ENCODE results near the gene PDE2A. TPM values are rescaled to one million over a fixed set of nuclear protein-coding genes. Genes with fewer than 3 reads are reported as not detected.

The PDE2A gene
- total RNA-seq, 1 experiment from 2014 or later = 9.6 TPM

DNA sequence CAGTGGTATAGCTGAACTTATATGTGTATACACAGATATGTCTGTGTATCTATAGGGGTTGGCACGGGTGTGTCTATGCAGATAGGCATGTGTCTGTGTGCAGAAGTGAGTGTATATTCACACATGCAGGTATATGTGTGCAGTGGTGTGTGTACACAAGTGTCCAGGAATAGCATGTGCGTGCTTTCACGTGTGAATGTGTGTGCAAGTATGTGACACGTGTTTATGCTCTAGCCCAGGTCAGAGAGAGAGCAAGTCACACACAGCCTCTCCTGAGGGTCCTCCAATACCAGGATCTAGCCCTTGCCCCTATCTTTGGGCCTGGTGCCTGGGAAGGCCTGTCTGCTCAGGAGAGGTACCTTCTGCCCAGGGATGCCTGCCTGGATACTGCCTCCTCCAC is 26.3 kb downstream of the PDE2A start:
- ChIA-PET POLR2A (ENCODE audit: unreplicated experiment) (no interaction called here), CTCF (no interaction called here)
- Histone ChIP-seq H3K36me3 (ENCODE audit: low read depth) (no peaks in the 10 kb centered on the region), H3K27ac (no peak overlapping the region), H3F3A (ENCODE audit: insufficient read depth, low read depth) (peaks cover 12% of the 10 kb centered on the region), H2AFZ (no peak overlapping the region), H3K9me2 (ENCODE audit: insufficient read depth) (no peaks in the 10 kb centered on the region), H3K27me3 (ENCODE audit: insufficient read depth, low read depth) (no peaks in the 10 kb centered on the region), H3K9me3 (ENCODE audit: insufficient read depth, low read depth) (no peaks in the 10 kb centered on the region), H3K4me2 (no peak overlapping the region), H3K4me3 (no peak overlapping the region), H4K20me1 (ENCODE audit: insufficient read depth) (no peaks in the 10 kb centered on the region), H3K4me1 (replicated peaks; ENCODE audit: insufficient read depth) (0 out of 2 replicates have a peak, but pooled peaks cover 5% of the 10 kb centered on the region), H3K79me2 (ENCODE audit: low read depth) (no peaks in the 10 kb centered on the region)
- intact Hi-C loops (cut with micrococcal nuclease; ENCODE audit: unreplicated experiment) = no loop called here
- TF ChIP-seq CTCF (conservative IDR thresholded peaks at IDR 0.05) = no peak
- no peak for TF ChIP-seq EZH2 (IDR thresholded peaks at IDR 0.05; ENCODE audit: low read depth)
- no TSS peak for BruUV-seq (replicated peaks)
- DNase-seq = no peak

- no peak overlapping the region for H2AFZ ChIP-seq
- H3K36me3 ChIP-seq (ENCODE audit: low read depth) = no peaks in the 10 kb centered on the region
- POLR2A ChIA-PET (ENCODE audit: unreplicated experiment) = no interaction called here
- peaks cover 12% of the 10 kb centered on the region for H3F3A ChIP-seq (ENCODE audit: insufficient read depth, low read depth)
- no peak overlapping the region for H3K4me3 ChIP-seq
- no peaks in the 10 kb centered on the region for H4K20me1 ChIP-seq (ENCODE audit: insufficient read depth)
- H3K27me3 ChIP-seq (ENCODE audit: insufficient read depth, low read depth) = peaks cover 6% of the 10 kb centered on the region
- H3K27ac ChIP-seq = no peak overlapping the region
- no TSS peak for BruUV-seq (replicated peaks)
- peaks cover 12% of the 10 kb centered on the region for H3K4me1 ChIP-seq (replicated peaks; ENCODE audit: insufficient read depth)
- no peak for TF ChIP-seq EZH2 (IDR thresholded peaks at IDR 0.05; ENCODE audit: low read depth)
- TF ChIP-seq CTCF (conservative IDR thresholded peaks at IDR 0.05) = no peak
- CTCF ChIA-PET = no interaction called here
- intact Hi-C loops (cut with micrococcal nuclease; ENCODE audit: unreplicated experiment) = no loop called here
- H3K4me2 ChIP-seq = no peak overlapping the region
- no peaks in the 10 kb centered on the region for H3K79me2 ChIP-seq (ENCODE audit: low read depth)
- no peak for DNase-seq
- no peaks in the 10 kb centered on the region for H3K9me3 ChIP-seq (ENCODE audit: insufficient read depth, low read depth)
- no peaks in the 10 kb centered on the region for H3K9me2 ChIP-seq (ENCODE audit: insufficient read depth)
Measured at GRCh38 chr11:72646472-72646871, 27.8 kb downstream of the PDE2A start.

- Histone ChIP-seq H3K9me3 (ENCODE audit: insufficient read depth, low read depth) (no peaks in the 10 kb centered on the region), H3K79me2 (ENCODE audit: low read depth) (peaks cover 3% of the 10 kb centered on the region; the same call in 1 of the 2 replicates)
- no TSS peak for BruUV-seq (replicated peaks)
Measured at GRCh38 chr11:72646024-72646423, 28.2 kb downstream of the PDE2A start.

GRCh38 chr11:72643547-72643946 is 30.7 kb downstream of the PDE2A start:
- H3K4me2 ChIP-seq = peak overlapping the region; percentile 90
- CTCF ChIA-PET = interaction anchor here (1.0 to 1.9 kb wide), 3 partner anchors 45 to 172 kb away, joined by 3 to 9 read pairs (median 6); no protein-coding TSS in a partner anchor
- no peak for TF ChIP-seq EZH2 (IDR thresholded peaks at IDR 0.05; ENCODE audit: low read depth)
- TF ChIP-seq CTCF (conservative IDR thresholded peaks at IDR 0.05) = no peak
- peaks cover 16% of the 10 kb centered on the region for H3K27me3 ChIP-seq (ENCODE audit: insufficient read depth, low read depth)
- peak overlapping the region; percentile 74; the same call in 1 of the 2 replicates for H3K4me3 ChIP-seq
- peak overlapping the region; percentile 85 for H2AFZ ChIP-seq
- H3K9me2 ChIP-seq (ENCODE audit: insufficient read depth) = no peaks in the 10 kb centered on the region
- intact Hi-C loops (cut with micrococcal nuclease; ENCODE audit: unreplicated experiment) = loop anchor here (1.0 to 2.0 kb wide), 3 partner anchors 44 to 173 kb away; no protein-coding TSS in a partner anchor
- POLR2A ChIA-PET (ENCODE audit: unreplicated experiment) = interaction anchor here (0.7 kb wide), 1 partner anchor 176 kb away, joined by 4 read pairs; no protein-coding TSS in a partner anchor
- H3K4me1 ChIP-seq (replicated peaks; ENCODE audit: insufficient read depth) = peaks cover 13% of the 10 kb centered on the region
- no peaks in the 10 kb centered on the region for H3K9me3 ChIP-seq (ENCODE audit: insufficient read depth, low read depth)
- no peaks in the 10 kb centered on the region for H4K20me1 ChIP-seq (ENCODE audit: insufficient read depth)
- H3K36me3 ChIP-seq (ENCODE audit: low read depth) = no peaks in the 10 kb centered on the region
- no TSS peak for BruUV-seq (replicated peaks)
- peaks cover 8% of the 10 kb centered on the region; the same call in 1 of the 2 replicates for H3K79me2 ChIP-seq (ENCODE audit: low read depth)
- DNase-seq = peak; percentile 59 to 64
- H3K27ac ChIP-seq = peak overlapping the region; percentile 27; the same call in 1 of the 2 replicates
- H3F3A ChIP-seq (ENCODE audit: insufficient read depth, low read depth) = peaks cover 12% of the 10 kb centered on the region

More at GRCh38 chr11:72646024-72646423, 28.2 kb downstream of the PDE2A start:
- Histone ChIP-seq H3K4me2 (no peak overlapping the region), H2AFZ (no peak overlapping the region), H4K20me1 (ENCODE audit: insufficient read depth) (no peaks in the 10 kb centered on the region), H3K4me3 (no peak overlapping the region), H3K9me2 (ENCODE audit: insufficient read depth) (no peaks in the 10 kb centered on the region), H3F3A (ENCODE audit: insufficient read depth, low read depth) (peaks cover 12% of the 10 kb centered on the region), H3K27me3 (ENCODE audit: insufficient read depth, low read depth) (peaks cover 11% of the 10 kb centered on the region), H3K36me3 (ENCODE audit: low read depth) (no peaks in the 10 kb centered on the region), H3K27ac (no peak overlapping the region), H3K4me1 (replicated peaks; ENCODE audit: insufficient read depth) (peaks cover 13% of the 10 kb centered on the region)
- ChIA-PET POLR2A (ENCODE audit: unreplicated experiment) (no interaction called here), CTCF (no interaction called here)
- no peak for TF ChIP-seq EZH2 (IDR thresholded peaks at IDR 0.05; ENCODE audit: low read depth)
- intact Hi-C loops (cut with micrococcal nuclease; ENCODE audit: unreplicated experiment) = no loop called here
- DNase-seq = no peak

Measured in PC-9 (cell line).